Coronary artery (tissue), 2 donors: ENCODE results near the gene IFNAR2.
A peak's percentile ranks its signal among the peaks of the same experiment; 100 is the strongest.

Source experiments
- DNase-seq: peaks from one replicate; pipeline ENCODE4 v3.0.0-alpha.2; 2017; ENCODE audit warnings: low spot score
- H3K27ac ChIP-seq, 2 donors: fragments of 200-600 bp; sonication (generic); one replicate each; pipeline ENCODE4 v1.5.1; 2016 to 2019
- H3K4me3 ChIP-seq: fragments of 200-600 bp; sonication (generic); 2 replicates; pipeline ENCODE4 v1.5.1; 2016; ENCODE audit warnings: mild to moderate bottlenecking, moderate library complexity
- CTCF ChIP-seq: fragments of 200-600 bp; sonication (generic); IDR thresholded peaks from one replicate; pipeline ENCODE4 v1.5.1; 2019; ENCODE audit warnings: antibody characterized with exemption

Gene IFNAR2

GRCh38 chr21:33229784-33230544 lies at the start of gene IFNAR2:
Gene IFNAR2 (plus strand): TSS chr21:33229938. CDS start chr21:33241923, 11,985 bp downstream.
- Histone ChIP-seq H3K4me3 (peak within 1 kb of the TSS; percentile 86), H3K27ac (peak within 1 kb of the TSS; percentile 87 to 92)
- TF ChIP-seq CTCF = no peak
- peak; percentile 79 for DNase-seq

- H3K4me3 ChIP-seq = no peak overlapping the region
- no peak for DNase-seq
- TF ChIP-seq CTCF = no peak
- H3K27ac ChIP-seq = no peak overlapping the region
Measured at GRCh38 chr21:33185852-33186251, 43.9 kb upstream of the IFNAR2 start.

GRCh38 chr21:33187276-33187675 lies 42.5 kb upstream of the IFNAR2 start:
- Histone ChIP-seq H3K4me3 (no peak overlapping the region), H3K27ac (no peak overlapping the region)
- no peak for TF ChIP-seq CTCF
- DNase-seq = no peak

GRCh38 chr21:33189237-33189636 lies 40.5 kb upstream of the IFNAR2 start:
- Histone ChIP-seq H3K4me3 (no peak overlapping the region), H3K27ac (no peak overlapping the region)
- no peak for TF ChIP-seq CTCF
- no peak for DNase-seq

GRCh38 chr21:33189824-33190223 lies 39.9 kb upstream of the IFNAR2 start:
- Histone ChIP-seq H3K4me3 (no peak overlapping the region), H3K27ac (no peak overlapping the region)
- no peak for DNase-seq

GRCh38 chr21:33196941-33197374 lies 32.8 kb upstream of the IFNAR2 start:
- DNase-seq = no peak
- peak; percentile 43 for TF ChIP-seq CTCF
- Histone ChIP-seq H3K27ac (peak overlapping the region in 1 of 2 donors; percentile 70), H3K4me3 (peak overlapping the region; percentile 44)

More at GRCh38 chr21:33189824-33190223, 39.9 kb upstream of the IFNAR2 start:
- no peak for TF ChIP-seq CTCF

GRCh38 chr21:33197496-33197895 lies 32.2 kb upstream of the IFNAR2 start:
- DNase-seq = no peak
- peak overlapping the region in 1 of 2 donors; percentile 70 for H3K27ac ChIP-seq
- peak overlapping the region; percentile 44 for H3K4me3 ChIP-seq
- no peak for TF ChIP-seq CTCF
